HCT116 (cell line): ENCODE results near the gene VCAM1.

Source experiments
- CTCF ChIP-seq, 3 experiments: fragments of 200-600 bp in 1 of 3; sonication (generic) in 1 of 3; IDR thresholded peaks in 2 of 3; conservative IDR thresholded peaks in 1 of 3; 2 replicates each; pipeline ENCODE4 v1.5.1; 2012 to 2017; ENCODE audit warnings: low read depth in 2 of 3, low read length in 2 of 3, antibody characterized with exemption in 1 of 3, borderline replicate concordance in 1 of 3, control low read depth in 1 of 3, mild to moderate bottlenecking in 1 of 3, mixed read lengths in 1 of 3, mixed run types in 1 of 3, moderate library complexity in 1 of 3; ENCODE audit not compliant: insufficient read depth in 1 of 3
- POLR2A ChIP-seq: IDR thresholded peaks from 2 replicates; pipeline ENCODE4 v1.7.0; 2011; ENCODE audit warnings: borderline replicate concordance; ENCODE audit not compliant: insufficient read depth, insufficient read length; ENCODE audit errors: extremely low read depth

GRCh38 chr1:100670083-100670482 is 49.5 kb upstream of the VCAM1 start:
- TF ChIP-seq POLR2A, result no peak
- no peak for TF ChIP-seq CTCF (IDR thresholded peaks at IDR 0.05 in 2 of 3, conservative IDR thresholded peaks at IDR 0.05 in 1 of 3; ENCODE audit: borderline replicate concordance in 1 of 3, insufficient read depth in 1 of 3, low read depth in 2 of 3, low read length in 2 of 3)
